GM23338 (cell line): Measurements from ENCODE around the gene TSPEAR.
"Not testable (repeated sequence)": the region's sequence is repeated elsewhere in the genome, so short reads cannot be mapped to it uniquely, and the experiment has no call there.

ENCODE experiments used
- CREB1 ChIP-seq: fragments of 250-450 bp; sonication (Bioruptor Pico); IDR thresholded peaks from 2 replicates; pipeline ENCODE4 v1.5.0; 2020; ENCODE audit warnings: low read depth, mild to moderate bottlenecking, moderate library complexity
- CTCF ChIP-seq, 2 experiments: fragments of 200-600 bp in 1 of 2; sonication (generic) in 1 of 2; conservative IDR thresholded peaks; 2 replicates each; pipeline versions ENCODE4 v1.5.1 to v1.6.1; 2016 to 2017; ENCODE audit warnings: antibody characterized with exemption in 2 of 2, low read depth in 2 of 2, mild to moderate bottlenecking in 2 of 2, moderate library complexity in 1 of 2
- ETS1 ChIP-seq: IDR thresholded peaks from 2 replicates; pipeline ENCODE4 v1.6.1; 2016; ENCODE audit warnings: antibody characterized with exemption
- EZH2 ChIP-seq: fragments of 200-600 bp; sonication (generic); IDR thresholded peaks from one replicate; pipeline ENCODE4 v1.8.0; 2017; ENCODE audit warnings: antibody characterized with exemption, mild to moderate bottlenecking, low read depth; ENCODE audit not compliant: unreplicated experiment
- EZH2phosphoT487 ChIP-seq: fragments of 200-600 bp; sonication (generic); IDR thresholded peaks from one replicate; pipeline ENCODE4 v1.8.1; 2018; ENCODE audit warnings: antibody characterized with exemption; ENCODE audit not compliant: unreplicated experiment
- JUNB ChIP-seq: IDR thresholded peaks from one replicate; pipeline ENCODE4 v1.6.1; 2016; ENCODE audit warnings: antibody characterized with exemption; ENCODE audit not compliant: unreplicated experiment
- NANOG ChIP-seq: IDR thresholded peaks from 2 replicates; pipeline ENCODE4 v1.6.1; 2016; ENCODE audit warnings: antibody characterized with exemption, borderline replicate concordance
- POLR2AphosphoS5 ChIP-seq: IDR thresholded peaks from 2 replicates; pipeline ENCODE4 v1.6.1; 2016; ENCODE audit warnings: antibody characterized with exemption, low read depth
- REST ChIP-seq: IDR thresholded peaks from one replicate; pipeline ENCODE4 v1.6.1; 2018; ENCODE audit warnings: antibody characterized with exemption; ENCODE audit not compliant: unreplicated experiment
- STAT1 ChIP-seq: IDR thresholded peaks from one replicate; pipeline ENCODE4 v1.6.1; 2016; ENCODE audit warnings: antibody characterized with exemption; ENCODE audit not compliant: unreplicated experiment
- ZNF331 ChIP-seq: fragments of 250-450 bp; sonication (Bioruptor Pico); IDR thresholded peaks from 2 replicates; pipeline ENCODE4 v1.5.0; 2020; ENCODE audit warnings: low read depth, mild to moderate bottlenecking, moderate library complexity
- ZNF462 ChIP-seq: fragments of 250-450 bp; sonication (Bioruptor Pico); IDR thresholded peaks from 2 replicates; pipeline ENCODE4 v1.5.0; 2020; ENCODE audit warnings: mild to moderate bottlenecking, moderate library complexity

- not testable (repeated sequence) for TF ChIP-seq CTCF (conservative IDR thresholded peaks at IDR 0.05; ENCODE audit: low read depth in 2 of 2); CREB1 (CRISPR knock-in tag); POLR2AphosphoS5; ZNF462 (CRISPR knock-in tag); EZH2; EZH2phosphoT487; ETS1; REST; ZNF331; STAT1; JUNB; NANOG
These were observed 208.1 kb downstream of the TSPEAR start for GRCh38 chr21:44503006-44503889.
